ENCODE data around the gene SPACA9. TPM values are rescaled to one million over a fixed set of nuclear protein-coding genes. Genes with fewer than 3 reads are reported as not detected.

The SPACA9 gene
- total RNA-seq: 0.91 and 0.92 TPM in 2 replicates

DNA sequence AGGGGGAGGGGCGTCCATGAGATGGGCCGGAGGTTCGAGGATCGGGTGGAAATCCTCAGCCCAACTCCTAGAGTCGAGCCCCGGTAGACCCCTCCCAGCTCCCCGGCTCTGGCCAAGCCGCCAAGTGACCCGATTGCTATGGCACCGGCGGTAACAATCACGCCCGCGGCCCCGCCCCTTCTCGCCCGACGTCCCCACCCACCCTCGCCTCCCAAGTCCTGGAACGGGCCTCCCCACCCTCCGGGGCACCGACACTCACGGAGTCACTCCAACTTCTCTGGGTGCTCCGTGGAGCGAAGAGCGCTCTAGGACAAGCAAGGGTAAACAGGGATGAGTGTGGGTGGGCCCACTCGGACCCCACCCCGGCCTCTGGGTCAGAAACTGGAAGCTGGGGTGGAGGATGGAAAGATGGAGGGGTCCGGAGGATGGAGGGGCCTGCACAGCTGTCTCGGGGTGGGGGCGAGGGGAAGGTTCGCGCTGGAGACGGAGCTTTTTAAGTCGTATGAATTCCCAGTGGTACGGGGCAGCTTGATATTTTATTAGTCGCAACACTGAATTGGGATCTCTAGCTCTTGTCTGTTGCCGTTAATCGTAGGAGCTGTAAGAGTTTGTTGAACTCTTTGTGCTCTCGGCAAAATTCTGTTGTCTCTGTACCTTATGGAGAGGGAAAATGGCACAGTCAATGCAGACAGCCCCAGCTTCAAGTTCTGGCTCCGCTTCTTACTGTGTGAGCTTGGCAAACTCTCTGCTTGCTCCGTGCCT lies at the start of gene SPACA9:
SPACA9 (plus strand) TSS at position 204 of the 762 bp plus-strand sequence. CDS start 5,050 bp downstream, outside the sequence.
- peaks cover 26% of the 10 kb centered on the region for H3K4me1 Mint-ChIP-seq
- DNase-seq: peak; percentile 80
- intact Hi-C loops (cut with micrococcal nuclease): loop anchor here (1.0 to 10.0 kb wide), 3 partner anchors 65 to 266 kb away; partner anchors contain the start of genes GTF3C4 and TSC1
- H3K36me3 Mint-ChIP-seq (ENCODE audit: low read depth): no peaks in the 10 kb centered on the region
- H3K27me3 Mint-ChIP-seq: peaks cover 5% of the 10 kb centered on the region
- no peaks in the 10 kb centered on the region for H3K9me3 Mint-ChIP-seq
- peak within 1 kb of the TSS; percentile 70 for H3K4me3 Mint-ChIP-seq
- H3K27ac Mint-ChIP-seq: peak within 1 kb of the TSS; percentile 59

DNA sequence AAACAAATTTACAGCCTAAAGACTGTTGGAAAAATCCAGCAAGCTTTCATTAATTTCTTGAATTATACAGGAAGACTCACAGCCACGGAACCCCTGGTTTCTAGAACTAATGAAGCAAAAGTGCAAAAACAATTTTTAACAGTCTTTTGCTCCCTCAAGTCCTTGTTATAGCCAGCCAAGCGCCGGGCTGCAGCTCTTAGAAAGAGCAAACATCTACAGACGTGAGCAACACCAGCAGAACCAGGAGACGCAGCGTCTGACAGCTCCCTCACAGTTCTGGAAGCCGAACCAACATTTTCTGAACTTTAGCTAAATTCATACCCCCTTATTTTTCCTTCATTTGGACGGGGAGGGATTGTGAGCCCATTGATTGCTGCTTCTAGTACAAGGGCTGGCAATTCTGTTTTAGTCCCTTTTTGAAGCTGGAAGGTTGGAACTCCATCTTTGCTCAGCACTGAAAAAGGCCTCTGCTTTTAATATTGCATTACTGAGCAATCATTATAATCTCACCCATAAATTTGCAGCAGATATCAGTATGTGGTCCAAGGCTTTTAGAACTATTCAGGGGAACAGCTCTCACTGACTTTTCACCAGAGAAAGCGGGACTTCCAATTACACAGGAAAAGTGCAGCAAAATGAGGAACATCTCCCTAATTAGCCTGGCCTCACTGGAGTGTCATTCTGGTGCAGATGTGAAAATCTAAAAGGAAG lies 46.4 kb upstream of the SPACA9 start:
- Mint-ChIP-seq H3K27me3 (peaks cover 6% of the 10 kb centered on the region), H3K9me3 (no peaks in the 10 kb centered on the region), H3K27ac (no peak overlapping the region), H3K4me3 (no peak overlapping the region), H3K4me1 (no peaks in the 10 kb centered on the region), H3K36me3 (ENCODE audit: low read depth) (no peaks in the 10 kb centered on the region)
- intact Hi-C loops (cut with micrococcal nuclease): no loop called here
- no peak for DNase-seq

DNA sequence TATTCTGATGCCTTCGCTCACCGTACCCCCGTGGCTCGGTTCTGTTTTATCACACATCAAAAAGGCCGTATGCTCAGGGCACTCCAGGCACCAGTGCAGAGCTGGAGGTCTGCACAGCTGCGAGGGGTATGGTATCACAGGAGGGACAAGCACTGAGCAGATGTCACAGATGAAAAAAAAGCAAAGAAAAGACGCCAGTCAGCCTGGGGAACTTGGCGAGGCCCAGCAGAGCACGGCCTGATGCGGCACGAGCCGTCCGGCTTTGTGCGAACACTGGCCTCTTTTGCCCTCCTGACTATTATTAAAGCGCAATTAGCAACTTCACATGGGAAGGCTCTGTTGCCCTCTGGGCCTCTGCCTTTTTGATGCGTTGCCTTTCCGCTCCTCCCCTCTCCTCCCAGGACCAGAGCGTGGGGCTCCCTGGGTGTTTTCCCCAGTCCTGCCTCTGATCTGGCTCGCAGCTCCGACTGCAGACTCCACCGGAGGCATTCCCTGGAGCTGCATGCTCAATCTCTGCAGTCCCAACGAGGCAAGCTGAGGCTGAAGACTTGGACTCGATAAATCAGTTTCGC lies 45.1 kb upstream of the SPACA9 start:
- no peak for DNase-seq
- Mint-ChIP-seq H3K4me3 (no peak overlapping the region), H3K9me3 (no peaks in the 10 kb centered on the region), H3K27ac (no peak overlapping the region), H3K4me1 (no peaks in the 10 kb centered on the region), H3K27me3 (peaks cover 6% of the 10 kb centered on the region), H3K36me3 (ENCODE audit: low read depth) (no peaks in the 10 kb centered on the region)
- intact Hi-C loops (cut with micrococcal nuclease): no loop called here

DNA sequence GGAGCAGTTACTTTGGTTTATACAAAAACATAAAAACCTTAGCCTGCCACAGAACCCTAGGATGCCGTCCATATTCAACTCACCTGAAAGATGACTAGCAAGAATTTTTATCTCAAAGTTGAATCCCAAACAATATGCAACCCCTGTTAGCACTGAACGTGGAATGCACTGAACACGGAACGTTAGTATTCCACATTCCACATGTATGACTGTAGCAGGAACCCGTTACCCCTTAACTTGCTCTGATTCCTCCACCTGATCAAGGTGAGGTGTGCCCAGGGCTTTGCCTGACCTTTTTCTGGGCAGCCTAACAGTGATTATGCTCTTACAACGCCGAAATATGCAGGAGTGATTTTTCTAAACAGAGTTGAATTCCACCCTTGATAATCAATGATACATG lies 44.4 kb upstream of the SPACA9 start:
- DNase-seq: no peak
- no peak overlapping the region for H3K4me3 Mint-ChIP-seq
- H3K9me3 Mint-ChIP-seq: no peaks in the 10 kb centered on the region
- intact Hi-C loops (cut with micrococcal nuclease): no loop called here
- H3K36me3 Mint-ChIP-seq (ENCODE audit: low read depth): no peaks in the 10 kb centered on the region
- no peaks in the 10 kb centered on the region for H3K4me1 Mint-ChIP-seq
- no peak overlapping the region for H3K27ac Mint-ChIP-seq
- peaks cover 4% of the 10 kb centered on the region for H3K27me3 Mint-ChIP-seq

DNA sequence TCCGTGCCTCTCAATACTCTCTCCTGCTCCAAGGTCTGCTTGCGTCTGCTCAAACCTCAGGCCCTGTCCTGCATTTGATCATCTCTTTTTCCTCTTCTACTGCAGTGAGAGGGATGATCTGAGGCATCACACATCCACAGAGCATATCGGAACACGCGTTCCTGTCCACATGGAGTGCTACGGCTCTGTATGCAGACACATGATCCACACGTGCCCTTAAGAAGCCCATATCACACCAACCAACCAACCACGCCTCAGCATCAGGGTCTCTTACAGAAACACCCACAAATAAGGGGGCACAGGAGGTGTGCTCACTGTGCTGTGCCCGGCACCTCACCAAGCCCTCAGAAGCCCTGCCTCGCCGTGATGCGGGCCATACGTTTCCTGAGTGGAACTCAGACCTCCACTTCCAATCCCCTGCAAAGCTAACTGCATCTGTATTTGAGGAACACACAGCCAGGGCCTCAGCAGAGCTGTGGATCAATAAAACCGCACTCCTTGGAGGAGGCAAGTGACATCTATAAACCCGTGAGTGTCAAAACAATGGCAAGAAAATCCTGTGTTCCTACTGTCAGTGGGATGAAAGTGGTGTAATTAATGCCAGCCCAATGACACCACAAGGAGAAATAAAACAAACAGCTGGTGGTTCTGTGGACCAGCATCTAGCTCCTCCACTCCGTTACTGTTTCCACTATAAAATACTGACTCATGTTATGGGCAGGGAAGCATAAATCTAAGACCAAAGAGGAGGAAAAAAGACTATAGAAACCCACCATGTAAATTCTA lies 41.0 kb upstream of the SPACA9 start:
- intact Hi-C loops (cut with micrococcal nuclease): no loop called here
- DNase-seq: no peak
- H3K36me3 Mint-ChIP-seq (ENCODE audit: low read depth): no peaks in the 10 kb centered on the region
- no peak overlapping the region for H3K27ac Mint-ChIP-seq
- H3K27me3 Mint-ChIP-seq: no peaks in the 10 kb centered on the region
- no peak overlapping the region for H3K4me3 Mint-ChIP-seq
- no peaks in the 10 kb centered on the region for H3K4me1 Mint-ChIP-seq
- no peaks in the 10 kb centered on the region for H3K9me3 Mint-ChIP-seq

DNA sequence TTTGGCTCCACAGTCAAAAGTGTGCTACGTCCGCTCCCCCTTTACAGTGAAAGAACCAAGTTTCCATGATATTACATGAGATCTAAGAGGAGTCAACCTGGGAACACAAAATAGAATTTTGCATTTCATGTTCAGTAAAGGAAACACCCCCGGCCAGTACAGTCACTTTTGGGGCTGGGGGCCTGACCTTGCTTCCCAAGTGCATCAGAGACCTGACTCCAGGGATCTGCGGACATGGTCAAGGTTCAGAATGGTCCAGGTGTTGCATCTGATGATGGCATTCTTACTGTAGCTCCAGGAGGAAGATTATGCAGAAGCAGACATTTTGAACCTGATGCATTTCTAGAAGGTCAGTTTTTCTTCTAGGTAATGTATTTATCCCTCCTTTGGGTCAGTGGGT lies 40.4 kb upstream of the SPACA9 start:
- Mint-ChIP-seq H3K27ac (no peak overlapping the region), H3K36me3 (ENCODE audit: low read depth) (no peaks in the 10 kb centered on the region), H3K4me3 (no peak overlapping the region), H3K4me1 (no peaks in the 10 kb centered on the region), H3K9me3 (no peaks in the 10 kb centered on the region), H3K27me3 (peaks cover 3% of the 10 kb centered on the region)
- DNase-seq: no peak
- intact Hi-C loops (cut with micrococcal nuclease): no loop called here

DNA sequence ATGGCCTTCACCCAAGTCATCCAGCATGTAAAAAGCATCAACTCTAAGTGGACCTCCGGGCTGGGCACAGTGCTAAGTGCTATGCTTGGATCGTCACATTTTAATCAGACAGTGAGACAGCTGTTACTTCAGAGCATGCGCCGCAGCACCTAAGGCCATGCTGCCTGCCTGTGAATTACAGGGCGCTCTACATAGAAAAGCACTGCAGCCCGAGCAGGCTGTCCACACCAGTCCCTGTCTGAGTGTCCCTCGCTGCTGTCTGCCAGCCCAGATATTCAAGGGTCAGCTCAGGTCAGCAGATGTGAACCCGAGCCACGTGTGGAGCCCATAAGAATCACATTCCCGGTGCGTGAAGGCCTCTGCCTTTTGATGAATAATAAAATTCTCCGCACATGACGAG lies 37.7 kb upstream of the SPACA9 start:
- Mint-ChIP-seq H3K4me1 (no peaks in the 10 kb centered on the region), H3K9me3 (no peaks in the 10 kb centered on the region), H3K36me3 (ENCODE audit: low read depth) (no peaks in the 10 kb centered on the region), H3K27me3 (peaks cover 3% of the 10 kb centered on the region), H3K4me3 (no peak overlapping the region), H3K27ac (no peak overlapping the region)
- intact Hi-C loops (cut with micrococcal nuclease): no loop called here
- DNase-seq: no peak

DNA sequence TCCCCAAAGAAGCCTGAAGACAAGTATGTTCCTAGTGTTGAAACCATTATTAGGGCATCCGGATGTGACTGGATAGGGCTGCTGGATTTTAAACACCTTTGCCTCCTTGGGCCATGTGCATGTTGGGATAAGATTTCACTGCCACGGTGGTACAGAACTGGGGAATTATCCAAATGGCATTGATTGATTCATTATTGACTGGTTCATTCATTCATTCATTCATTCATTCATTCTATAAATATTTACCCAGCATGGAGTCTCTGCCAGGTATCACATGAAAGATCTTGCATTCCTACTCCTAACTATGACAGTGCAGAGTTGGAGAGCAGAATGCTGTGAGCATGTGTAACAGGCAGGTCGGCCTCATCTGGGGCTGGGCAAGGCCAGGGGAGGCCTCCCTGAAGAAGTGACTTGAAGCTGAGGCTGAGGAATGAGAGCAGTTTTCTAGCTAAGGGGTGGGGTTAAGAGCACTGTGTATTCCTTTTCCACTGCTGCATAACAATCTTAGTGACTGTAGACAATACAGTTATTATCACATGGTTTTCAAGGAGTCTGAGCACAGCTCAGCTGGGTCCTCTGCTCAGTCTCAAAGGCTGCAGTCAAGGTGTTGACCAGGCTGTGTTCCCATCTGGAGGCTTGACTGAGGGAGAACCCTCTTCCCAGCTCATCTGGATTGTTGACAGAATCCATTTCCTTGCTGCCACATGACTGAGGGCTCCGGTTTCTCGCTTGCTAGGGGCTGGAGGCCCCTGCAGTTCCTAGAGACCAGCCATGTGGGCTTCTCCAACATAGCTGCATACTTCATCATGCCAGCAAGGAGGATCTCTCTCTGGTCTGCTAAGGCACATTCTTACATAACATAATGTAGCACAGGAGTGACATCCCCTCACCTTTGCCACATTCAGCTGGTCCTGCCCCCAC lies 36.3 kb upstream of the SPACA9 start:
- DNase-seq: no peak
- Mint-ChIP-seq H3K36me3 (ENCODE audit: low read depth) (no peaks in the 10 kb centered on the region), H3K4me1 (no peaks in the 10 kb centered on the region), H3K27me3 (peaks cover 3% of the 10 kb centered on the region), H3K27ac (no peak overlapping the region), H3K9me3 (no peaks in the 10 kb centered on the region), H3K4me3 (no peak overlapping the region)
- intact Hi-C loops (cut with micrococcal nuclease): no loop called here

DNA sequence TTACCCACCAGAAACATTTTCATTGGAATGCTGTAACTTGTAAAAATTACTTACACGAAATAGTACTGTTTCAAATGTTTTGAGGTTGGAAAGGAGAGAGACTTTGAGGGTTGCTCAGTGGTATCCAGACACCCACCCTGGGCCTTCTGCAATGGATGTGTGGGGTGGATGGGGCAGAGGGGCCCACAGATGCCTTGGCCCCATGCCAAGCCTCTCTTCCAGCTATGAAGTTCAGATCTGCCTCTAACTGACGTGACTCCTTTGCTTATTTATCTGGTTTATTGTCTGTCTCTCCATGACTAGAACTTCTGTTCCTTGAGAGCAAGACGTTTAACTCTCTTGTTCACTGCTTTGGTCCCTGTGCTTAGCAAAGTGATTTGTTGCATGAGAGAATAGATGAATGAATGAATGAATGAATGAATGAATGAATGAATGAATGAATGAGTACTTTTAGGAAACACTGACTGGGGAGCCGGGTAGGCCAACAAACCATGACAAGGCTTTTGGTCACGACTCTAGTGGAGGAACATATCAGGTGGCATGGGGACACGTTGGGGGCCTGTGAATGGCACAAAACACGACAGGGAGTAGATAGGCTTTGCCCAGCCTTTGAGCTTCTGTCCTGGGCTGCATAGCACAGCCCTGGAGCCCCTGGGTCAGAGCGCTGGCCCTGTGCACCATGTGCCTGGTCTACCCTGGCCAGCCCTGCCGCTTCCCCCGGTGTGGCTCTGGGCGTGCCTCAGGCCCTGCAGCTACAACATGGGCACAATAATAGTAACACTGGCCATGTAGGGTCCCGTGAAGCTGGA lies 32.4 kb upstream of the SPACA9 start:
- intact Hi-C loops (cut with micrococcal nuclease): loop anchor here (5.0 kb wide), 1 partner anchor 56 kb away; no protein-coding TSS in a partner anchor
- Mint-ChIP-seq H3K9me3 (no peaks in the 10 kb centered on the region), H3K27me3 (peaks cover 3% of the 10 kb centered on the region), H3K4me1 (peaks cover 17% of the 10 kb centered on the region), H3K27ac (no peak overlapping the region), H3K36me3 (ENCODE audit: low read depth) (no peaks in the 10 kb centered on the region), H3K4me3 (no peak overlapping the region)
- DNase-seq: no peak

DNA sequence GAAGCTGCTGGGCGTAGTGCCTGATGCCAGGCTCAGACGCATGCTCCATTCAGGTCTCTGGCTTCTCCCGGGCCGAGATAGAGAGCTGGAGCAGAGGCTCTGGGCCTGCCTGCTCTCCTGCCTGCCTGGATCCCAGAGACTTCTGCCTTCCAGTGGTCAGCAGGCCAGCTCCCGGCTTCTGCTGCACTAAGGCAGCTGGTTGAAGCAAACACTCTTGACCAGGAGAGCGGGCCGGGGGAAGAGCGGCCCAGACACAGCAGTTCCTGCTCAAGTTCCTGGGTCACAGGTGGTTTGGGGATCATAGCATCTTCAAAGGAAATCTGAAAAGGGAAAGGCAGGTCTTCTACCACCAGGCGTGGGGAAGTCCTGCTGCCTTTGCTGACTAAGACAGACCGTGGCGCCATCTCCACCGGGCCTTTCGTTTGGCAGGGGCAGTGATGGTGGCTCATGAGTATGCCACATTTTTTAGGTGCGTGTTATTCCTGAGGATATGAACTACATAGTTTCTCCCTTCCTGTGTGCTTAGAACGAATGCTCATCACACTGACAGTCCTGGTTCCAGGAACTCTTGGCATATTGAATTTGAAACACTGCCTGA lies 31.7 kb upstream of the SPACA9 start:
- no peak overlapping the region for H3K4me3 Mint-ChIP-seq
- H3K27me3 Mint-ChIP-seq: peaks cover 3% of the 10 kb centered on the region
- intact Hi-C loops (cut with micrococcal nuclease): loop anchor here (5.0 kb wide), 1 partner anchor 55 kb away; no protein-coding TSS in a partner anchor
- no peak for DNase-seq
- H3K4me1 Mint-ChIP-seq: peaks cover 17% of the 10 kb centered on the region
- no peak overlapping the region for H3K27ac Mint-ChIP-seq
- H3K9me3 Mint-ChIP-seq: no peaks in the 10 kb centered on the region
- H3K36me3 Mint-ChIP-seq (ENCODE audit: low read depth): no peaks in the 10 kb centered on the region

DNA sequence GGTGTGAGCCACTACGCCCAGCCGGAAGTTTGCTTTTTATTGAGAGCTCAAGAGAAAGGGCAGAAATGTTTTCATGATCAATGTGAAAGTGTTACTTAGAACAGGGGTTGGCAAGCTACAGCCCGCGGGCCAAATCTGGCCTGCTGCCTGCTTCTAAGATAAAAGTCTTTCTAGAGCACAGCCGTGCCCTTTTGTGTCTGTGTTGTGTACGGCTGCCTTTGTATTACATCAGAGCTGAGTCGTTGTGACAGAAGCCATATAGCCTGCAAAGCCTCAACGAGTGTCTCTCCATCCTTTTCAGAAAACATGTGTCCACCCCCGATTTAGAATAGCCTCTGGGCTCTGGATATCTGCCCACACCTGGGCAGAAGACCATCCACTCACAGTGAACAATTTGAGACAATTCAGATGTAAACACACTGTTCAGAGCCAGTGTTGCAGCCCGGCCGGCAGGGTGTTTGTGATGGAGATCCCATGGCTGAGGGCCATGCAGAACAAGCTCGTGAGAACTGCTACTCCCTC lies 29.5 kb upstream of the SPACA9 start:
- Mint-ChIP-seq H3K9me3 (no peaks in the 10 kb centered on the region), H3K4me1 (peaks cover 17% of the 10 kb centered on the region), H3K27me3 (peaks cover 1% of the 10 kb centered on the region), H3K4me3 (peak overlapping the region; percentile 52), H3K36me3 (ENCODE audit: low read depth) (no peaks in the 10 kb centered on the region), H3K27ac (peak overlapping the region; percentile 58)
- intact Hi-C loops (cut with micrococcal nuclease): loop anchor here (5.0 kb wide), 1 partner anchor 53 kb away; no protein-coding TSS in a partner anchor
- peak; percentile 64 for DNase-seq

DNA sequence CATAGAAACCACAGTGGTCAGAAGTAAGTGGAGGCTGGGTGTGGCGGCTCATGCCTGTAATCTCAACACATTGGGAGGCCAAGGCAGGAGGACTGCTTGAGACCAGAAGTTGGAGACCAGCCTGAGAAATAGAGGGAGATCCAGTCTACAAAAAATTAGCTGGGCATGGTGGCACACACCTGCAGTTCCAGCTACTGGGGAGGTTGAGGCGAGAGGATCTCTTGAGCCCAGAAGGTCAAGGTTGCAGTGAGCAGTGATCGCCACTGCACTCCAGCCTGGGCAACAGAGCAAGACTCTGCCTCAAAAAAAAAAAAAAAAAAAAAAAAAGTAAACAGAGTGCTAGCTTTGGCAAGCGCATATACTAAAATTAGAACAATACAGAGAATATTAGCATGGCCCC lies 25.2 kb upstream of the SPACA9 start:
- Mint-ChIP-seq H3K27me3 (peaks cover 2% of the 10 kb centered on the region), H3K27ac (no peak overlapping the region), H3K9me3 (no peaks in the 10 kb centered on the region), H3K4me3 (no peak overlapping the region), H3K36me3 (ENCODE audit: low read depth) (no peaks in the 10 kb centered on the region), H3K4me1 (peaks cover 23% of the 10 kb centered on the region)
- intact Hi-C loops (cut with micrococcal nuclease): loop anchor here (10.0 kb wide), 1 partner anchor 121 kb away; the partner anchor contains the start of gene GFI1B
- no peak for DNase-seq

All from activated CD4-positive, alpha-beta T cell treated with anti-CD3 and anti-CD28 coated beads, Interleukin-2, amount 10 ng/mL, durations not matched to agents 24 days and 14 days (primary cell).